Activated B cell treated with CpG ODN at 0.5 μM for 24 hours (primary cell): ENCODE measurements around the gene CRYAA. TPM values are rescaled to one million over a fixed set of nuclear protein-coding genes. Genes with fewer than 3 reads are reported as not detected.

ENCODE experiments used
- ATAC-seq: fragments of 200-7000 bp; cut with Tn5 transposase; one replicate; pipeline ENCODE4 v1.10.0; 2021; ENCODE audit warnings: low read depth, mild to moderate bottlenecking, moderate library complexity
- CTCF ChIA-PET: fragments of 350-600 bp; sonication (Branson Sonifier 250); formaldehyde crosslinking; loops from one replicate; lab custom pipeline; 2021; ENCODE audit warnings: antibody characterized with exemption; lab: Charles Lee
- POLR2A ChIA-PET: fragments of 350-600 bp; sonication (Branson Sonifier 250); formaldehyde crosslinking; loops from one replicate; lab custom pipeline; 2021; ENCODE audit warnings: antibody characterized with exemption; lab: Charles Lee
- DNase-seq: peaks from one replicate; pipeline ENCODE4 v3.0.0; 2022
- H3K27ac Mint-ChIP-seq: one replicate; pipeline ENCODE4 v1.8.0; 2020; ENCODE audit warnings: mixed read lengths
- H3K27me3 Mint-ChIP-seq: one replicate; pipeline ENCODE4 v1.8.0; 2021; ENCODE audit warnings: mixed read lengths
- H3K36me3 Mint-ChIP-seq: one replicate; pipeline ENCODE4 v1.8.0; 2021; ENCODE audit warnings: low read depth, mixed read lengths
- H3K4me1 Mint-ChIP-seq: one replicate; pipeline ENCODE4 v1.8.0; 2021; ENCODE audit warnings: mixed read lengths
- H3K4me3 Mint-ChIP-seq: one replicate; pipeline ENCODE4 v1.8.0; 2020; ENCODE audit warnings: mild to moderate bottlenecking, mixed read lengths
- H3K9me3 Mint-ChIP-seq: one replicate; pipeline ENCODE4 v1.8.0; 2020; ENCODE audit warnings: mixed read lengths
- CTCF ChIP-seq: fragments of 200-600 bp; IDR thresholded peaks from one replicate; pipeline ENCODE4 v1.8.0; 2022; ENCODE audit warnings: antibody characterized with exemption, mild to moderate bottlenecking
- intact Hi-C: fragments of 100-400 bp; cut with micrococcal nuclease; formaldehyde crosslinking; loops from one replicate; pipeline ENCODE4 v1.15.1; 2024
- total RNA-seq: library from RNA; stranded (reverse); gene quantifications from 2 replicates; pipeline ENCODE4 v1.2.3, GENCODE V29; 2022

CRYAA gene
- total RNA-seq, 1 donor from 2014 or later, result not detected

- Mint-ChIP-seq H3K27me3 (no peaks in the 10 kb centered on the region), H3K27ac (no peak overlapping the region), H3K4me1 (peaks cover 37% of the 10 kb centered on the region), H3K4me3 (no peak overlapping the region), H3K9me3 (no peaks in the 10 kb centered on the region), H3K36me3 (no peaks in the 10 kb centered on the region)
- no peak for ATAC-seq
- POLR2A ChIA-PET, result no interaction called here
- TF ChIP-seq CTCF, result no peak
- CTCF ChIA-PET, result no interaction called here
- no peak for DNase-seq
- intact Hi-C loops, result no loop called here
Measured at GRCh38 chr21:43189936-43190335, 21.1 kb downstream of the CRYAA start.

- Mint-ChIP-seq H3K27me3 (peaks cover 4% of the 10 kb centered on the region), H3K36me3 (no peaks in the 10 kb centered on the region), H3K9me3 (no peaks in the 10 kb centered on the region), H3K4me1 (peaks cover 37% of the 10 kb centered on the region), H3K4me3 (no peak overlapping the region), H3K27ac (no peak overlapping the region)
- no peak for TF ChIP-seq CTCF
- ChIA-PET POLR2A (no interaction called here), CTCF (no interaction called here)
- intact Hi-C loops, result no loop called here
- no peak for ATAC-seq
- DNase-seq, result no peak
Measured at GRCh38 chr21:43190544-43190943, 21.7 kb downstream of the CRYAA start.

- H3K36me3 Mint-ChIP-seq, result no peaks in the 10 kb centered on the region
- peaks cover 7% of the 10 kb centered on the region for H3K27me3 Mint-ChIP-seq
- ChIA-PET POLR2A (no interaction called here), CTCF (no interaction called here)
- intact Hi-C loops, result no loop called here
- H3K4me3 Mint-ChIP-seq, result no peak overlapping the region
- TF ChIP-seq CTCF, result no peak
- no peak for ATAC-seq
- peaks cover 37% of the 10 kb centered on the region for H3K4me1 Mint-ChIP-seq
- no peaks in the 10 kb centered on the region for H3K9me3 Mint-ChIP-seq
- H3K27ac Mint-ChIP-seq, result no peak overlapping the region
- no peak for DNase-seq
Measured at GRCh38 chr21:43190951-43191350, 22.1 kb downstream of the CRYAA start.

GRCh38 chr21:43191521-43191920 lies 22.7 kb downstream of the CRYAA start:
- no peaks in the 10 kb centered on the region for H3K36me3 Mint-ChIP-seq
- intact Hi-C loops, result no loop called here
- ChIA-PET POLR2A (interaction anchor here (0.5 kb wide), 1 partner anchor 1148 kb away, joined by 3 read pairs; no protein-coding TSS in a partner anchor), CTCF (no interaction called here)
- H3K4me3 Mint-ChIP-seq, result no peak overlapping the region
- ATAC-seq (no peak), DNase-seq (no peak)
- no peak overlapping the region for H3K27ac Mint-ChIP-seq
- H3K27me3 Mint-ChIP-seq, result peaks cover 8% of the 10 kb centered on the region
- H3K9me3 Mint-ChIP-seq, result no peaks in the 10 kb centered on the region
- H3K4me1 Mint-ChIP-seq, result peaks cover 37% of the 10 kb centered on the region
- TF ChIP-seq CTCF, result no peak

GRCh38 chr21:43191971-43192370 lies 23.2 kb downstream of the CRYAA start:
- POLR2A ChIA-PET, result interaction anchor here (0.7 kb wide), 1 partner anchor 134 kb away, joined by 4 read pairs; no protein-coding TSS in a partner anchor
- H3K27me3 Mint-ChIP-seq, result peaks cover 8% of the 10 kb centered on the region
- CTCF ChIA-PET, result no interaction called here

More at GRCh38 chr21:43191971-43192370, 23.2 kb downstream of the CRYAA start:
- peaks cover 37% of the 10 kb centered on the region for H3K4me1 Mint-ChIP-seq
- DNase-seq (no peak), ATAC-seq (no peak)
- no peaks in the 10 kb centered on the region for H3K36me3 Mint-ChIP-seq
- intact Hi-C loops, result no loop called here
- H3K27ac Mint-ChIP-seq, result no peak overlapping the region
- H3K9me3 Mint-ChIP-seq, result no peaks in the 10 kb centered on the region
- H3K4me3 Mint-ChIP-seq, result no peak overlapping the region
- TF ChIP-seq CTCF, result no peak
